Measurements from ENCODE around the gene CNBP.
"Not testable (repeated sequence)": the region's sequence is repeated elsewhere in the genome, so short reads cannot be mapped to it uniquely, and the experiment has no call there.

DNA sequence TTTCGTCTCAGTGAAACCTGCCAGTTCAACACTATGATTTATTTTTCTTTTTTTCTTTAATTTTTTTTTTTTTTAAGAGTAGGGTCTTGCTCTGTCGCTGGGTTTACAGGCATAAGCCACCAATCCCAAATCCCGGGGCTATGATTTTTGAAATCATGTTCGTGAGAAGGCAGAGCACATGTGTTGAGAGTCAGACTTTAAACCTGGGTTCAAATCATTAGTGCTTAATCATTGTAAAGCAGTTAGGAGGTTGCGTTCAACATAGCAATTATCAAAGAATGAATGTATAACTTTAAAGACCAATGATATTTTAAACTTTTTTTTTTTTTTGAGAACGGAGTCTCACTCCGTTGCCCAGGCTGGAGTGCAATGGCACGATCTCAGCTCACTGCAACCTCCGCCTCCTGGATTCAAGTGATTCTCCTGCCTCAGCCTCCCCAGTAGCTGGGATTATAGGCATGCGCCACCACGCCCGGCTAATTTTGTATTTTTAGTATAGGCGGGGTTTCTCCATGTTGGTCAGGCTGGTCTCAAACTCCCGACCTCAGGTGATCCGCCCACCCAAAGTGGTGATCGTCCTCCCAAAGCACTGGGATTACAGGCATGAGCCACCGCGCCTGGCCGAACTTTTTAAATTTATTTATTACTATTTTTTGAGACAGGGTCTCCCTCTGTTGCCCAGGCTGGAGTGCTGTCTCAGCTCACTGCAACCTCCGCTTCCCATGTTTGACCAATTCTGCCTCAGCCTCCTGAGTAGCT is 1.3 kb upstream of the CNBP start:
- TF ChIP-seq, protein P1, sequence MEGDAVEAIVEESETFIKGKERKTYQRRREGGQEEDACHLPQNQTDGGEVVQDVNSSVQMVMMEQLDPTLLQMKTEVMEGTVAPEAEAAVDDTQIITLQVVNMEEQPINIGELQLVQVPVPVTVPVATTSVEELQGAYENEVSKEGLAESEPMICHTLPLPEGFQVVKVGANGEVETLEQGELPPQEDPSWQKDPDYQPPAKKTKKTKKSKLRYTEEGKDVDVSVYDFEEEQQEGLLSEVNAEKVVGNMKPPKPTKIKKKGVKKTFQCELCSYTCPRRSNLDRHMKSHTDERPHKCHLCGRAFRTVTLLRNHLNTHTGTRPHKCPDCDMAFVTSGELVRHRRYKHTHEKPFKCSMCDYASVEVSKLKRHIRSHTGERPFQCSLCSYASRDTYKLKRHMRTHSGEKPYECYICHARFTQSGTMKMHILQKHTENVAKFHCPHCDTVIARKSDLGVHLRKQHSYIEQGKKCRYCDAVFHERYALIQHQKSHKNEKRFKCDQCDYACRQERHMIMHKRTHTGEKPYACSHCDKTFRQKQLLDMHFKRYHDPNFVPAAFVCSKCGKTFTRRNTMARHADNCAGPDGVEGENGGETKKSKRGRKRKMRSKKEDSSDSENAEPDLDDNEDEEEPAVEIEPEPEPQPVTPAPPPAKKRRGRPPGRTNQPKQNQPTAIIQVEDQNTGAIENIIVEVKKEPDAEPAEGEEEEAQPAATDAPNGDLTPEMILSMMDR (conservative IDR thresholded peaks at IDR 0.05; ENCODE audit: low read length): not testable (repeated sequence)
- not testable (repeated sequence) for TF ChIP-seq EZH2phosphoT487 (IDR thresholded peaks at IDR 0.05; ENCODE audit: borderline replicate concordance)

All from Loucy (cell line).